Ureter (tissue), 1 donor: ENCODE measurements around the gene RPS6KA2. TPM values are rescaled to one million over a fixed set of nuclear protein-coding genes. Genes with fewer than 3 reads are reported as not detected.

Experiments used
- DNase-seq: peaks from one replicate; pipeline ENCODE4 v3.0.0-alpha.2; 2020; ENCODE audit warnings: low spot score
- total RNA-seq: library from RNA; stranded (reverse); gene quantifications from one replicate; pipeline ENCODE4 v1.2.4, GENCODE V29; 2023
- donor health status: DM: yes; HTN: yes; CAD: no.

The RPS6KA2 gene
- total RNA-seq, 1 donor from 2014 or later, result 85.3 TPM

DNA sequence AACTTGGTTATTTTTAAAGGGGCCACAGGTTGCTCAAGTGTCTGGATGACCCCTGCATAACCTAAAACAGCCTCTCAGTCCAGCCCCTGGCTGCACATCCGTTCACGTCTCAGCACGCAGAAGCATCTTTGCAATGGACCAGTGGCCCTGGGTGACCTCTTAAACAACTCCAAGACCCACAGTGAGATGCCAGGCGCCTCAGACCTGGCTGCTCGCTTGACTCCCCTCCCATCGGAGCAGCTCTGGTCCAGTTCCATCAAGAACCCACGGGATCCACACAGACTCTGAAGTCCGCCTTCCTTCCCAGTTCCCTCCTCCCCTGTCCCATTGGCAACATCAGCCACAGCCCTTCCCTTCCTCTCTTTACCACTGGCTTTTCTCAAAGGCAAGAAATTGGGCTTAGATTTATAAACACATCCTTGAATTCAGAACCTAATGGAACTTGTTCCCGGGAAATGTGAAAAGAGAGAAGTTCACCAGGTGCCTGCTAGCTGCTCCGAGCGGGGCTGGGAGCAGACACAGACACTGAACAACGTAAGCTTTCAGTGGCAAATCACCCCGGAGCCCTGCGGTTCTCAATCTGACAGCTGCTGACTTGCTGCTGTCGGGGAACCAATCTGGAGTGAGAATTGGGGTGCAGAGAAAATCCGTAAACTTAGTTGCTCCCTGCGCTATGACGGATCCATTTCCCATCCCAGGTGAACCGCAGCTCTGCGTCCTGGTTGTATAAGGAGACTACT lies 204.7 kb downstream of the RPS6KA2 start:
- DNase-seq, result no peak

DNA sequence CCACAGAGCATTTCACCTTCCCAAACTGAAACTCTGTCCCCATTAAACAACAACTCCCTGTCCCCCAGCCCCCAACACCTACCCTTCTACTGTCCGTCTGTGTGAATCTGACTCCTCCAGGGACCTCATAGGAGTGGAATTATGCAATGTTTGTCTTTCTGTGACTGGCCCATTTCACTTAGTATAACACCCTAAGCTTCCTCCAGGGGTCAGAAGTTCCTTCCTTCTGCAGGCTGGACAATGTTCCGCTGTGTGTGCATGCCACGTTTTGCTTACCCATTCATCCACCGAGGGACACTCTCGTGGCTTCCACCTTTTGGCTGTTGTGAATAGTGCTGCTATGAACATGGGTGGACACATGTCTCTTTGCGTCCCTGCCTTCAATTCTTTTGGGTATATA lies 206.7 kb downstream of the RPS6KA2 start:
- no peak for DNase-seq

DNA sequence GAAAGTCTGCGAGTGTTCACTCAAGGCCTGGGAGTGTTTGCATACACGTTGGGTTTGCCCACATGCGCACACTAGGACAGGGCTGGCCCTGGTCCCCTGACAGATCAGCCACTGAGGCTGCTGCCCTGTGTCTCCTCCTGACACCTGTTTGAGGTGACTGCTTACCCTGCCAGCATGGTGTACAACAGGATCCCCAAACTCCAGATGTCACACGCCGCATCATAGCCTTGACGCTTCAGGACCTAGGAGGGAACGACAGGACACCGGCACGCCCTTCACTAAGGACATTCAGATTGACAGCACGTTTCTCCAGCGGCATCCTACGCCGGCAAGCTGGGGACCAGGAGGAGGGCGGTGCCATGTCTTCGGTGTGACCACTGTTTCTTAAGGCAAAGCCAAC lies 207.3 kb downstream of the RPS6KA2 start:
- DNase-seq, result no peak

DNA sequence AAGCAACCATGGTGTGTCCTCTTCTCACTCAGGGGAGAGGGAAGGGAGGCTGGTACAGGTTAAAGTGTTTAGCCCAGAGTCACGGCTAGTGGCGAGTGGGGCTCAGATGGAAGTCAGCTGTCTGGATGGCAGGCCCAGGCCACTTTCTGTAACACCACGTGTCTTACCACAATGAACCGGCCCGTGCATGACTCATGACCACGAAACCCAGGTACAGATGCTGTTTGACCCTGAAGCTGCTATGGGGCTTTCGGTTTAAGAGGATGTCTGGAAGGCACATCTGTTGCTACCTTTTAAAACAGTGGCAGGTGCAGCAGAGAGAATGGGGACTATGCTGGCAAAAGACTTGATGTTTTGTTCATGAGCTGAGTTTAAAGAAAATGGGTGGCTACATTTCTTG lies 207.8 kb downstream of the RPS6KA2 start:
- DNase-seq, result no peak

DNA sequence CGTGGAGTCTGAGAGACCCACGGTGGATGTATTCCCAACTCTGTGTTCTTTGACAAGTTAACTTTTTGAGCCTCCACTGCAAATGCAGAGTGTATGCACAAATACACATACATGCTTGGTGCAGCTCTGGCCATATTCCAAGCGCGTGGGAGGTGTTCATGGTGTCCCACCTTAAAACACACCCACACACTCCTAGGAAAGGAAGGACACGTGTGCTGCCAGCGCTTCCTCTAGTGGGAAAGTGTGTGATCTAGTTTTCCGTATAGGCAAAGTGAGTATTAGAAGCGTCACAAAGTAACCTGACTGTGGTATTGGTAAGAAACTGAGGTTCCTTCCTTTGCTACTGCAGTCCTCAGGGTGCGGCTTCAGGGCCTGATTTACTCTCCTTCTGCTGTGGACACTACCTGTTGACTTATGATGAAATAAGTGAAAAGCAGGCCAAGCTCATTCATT lies 208.3 kb downstream of the RPS6KA2 start:
- no peak for DNase-seq

DNA sequence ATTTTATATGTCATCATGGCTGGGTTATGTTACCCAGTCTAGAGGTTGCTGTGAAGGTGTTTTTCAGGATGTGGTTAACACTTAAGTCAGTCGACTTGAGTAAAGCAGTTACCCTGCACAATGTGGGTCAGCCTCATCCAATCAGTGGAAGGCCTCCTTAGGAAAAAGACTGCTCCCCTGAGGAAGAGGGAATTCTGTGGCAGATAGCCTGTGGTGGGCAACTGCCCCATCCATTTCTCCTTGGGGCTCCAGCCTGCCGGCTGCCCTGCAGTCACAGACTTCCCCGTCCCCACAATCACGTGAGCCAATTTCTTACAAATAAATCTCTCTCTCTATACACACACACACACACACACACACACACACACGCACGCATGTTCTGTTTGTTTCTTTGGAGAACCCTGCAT lies 209.8 kb downstream of the RPS6KA2 start:
- no peak for DNase-seq

DNA sequence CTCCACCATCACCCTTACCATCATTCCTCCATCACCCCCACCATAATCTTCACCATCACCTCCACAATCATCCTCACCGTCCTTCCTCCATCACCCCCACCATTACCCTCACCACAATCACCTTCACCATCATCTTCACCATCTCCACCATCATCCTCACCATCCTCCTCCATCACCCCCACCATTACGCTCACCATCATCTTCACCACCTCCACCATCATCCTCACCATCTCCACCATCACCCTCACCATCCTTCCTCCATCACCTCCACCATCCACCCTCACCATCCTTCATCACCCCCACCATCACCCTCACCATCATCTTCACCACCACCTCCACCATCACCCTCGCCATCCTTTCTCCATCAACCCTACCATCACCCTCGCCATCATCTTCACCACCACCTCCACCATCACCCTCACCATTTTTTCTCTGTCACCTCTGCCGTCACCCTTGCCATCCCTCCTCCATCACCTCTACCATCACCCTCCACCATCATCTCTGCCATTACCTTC lies 211.2 kb downstream of the RPS6KA2 start:
- DNase-seq, result no peak

DNA sequence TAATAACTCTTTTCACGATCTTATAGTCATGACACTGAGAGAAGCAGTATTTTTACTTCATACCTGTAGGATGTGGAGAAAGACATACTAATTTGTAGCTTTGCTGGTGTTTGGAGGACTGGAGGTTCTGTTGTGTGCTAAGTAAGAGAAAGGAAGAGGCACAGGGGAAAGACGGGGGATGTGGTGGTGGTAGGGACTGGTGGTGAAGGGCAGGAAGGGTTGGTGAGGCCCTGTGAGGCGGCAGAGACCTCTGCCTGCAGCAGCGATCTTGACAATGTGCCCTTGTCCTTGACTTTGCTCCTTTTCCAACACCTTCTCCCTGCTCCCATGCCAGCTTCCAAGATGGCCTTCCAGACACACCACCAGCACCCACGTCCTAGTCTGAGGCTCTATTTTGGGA lies 211.7 kb downstream of the RPS6KA2 start:
- no peak for DNase-seq

DNA sequence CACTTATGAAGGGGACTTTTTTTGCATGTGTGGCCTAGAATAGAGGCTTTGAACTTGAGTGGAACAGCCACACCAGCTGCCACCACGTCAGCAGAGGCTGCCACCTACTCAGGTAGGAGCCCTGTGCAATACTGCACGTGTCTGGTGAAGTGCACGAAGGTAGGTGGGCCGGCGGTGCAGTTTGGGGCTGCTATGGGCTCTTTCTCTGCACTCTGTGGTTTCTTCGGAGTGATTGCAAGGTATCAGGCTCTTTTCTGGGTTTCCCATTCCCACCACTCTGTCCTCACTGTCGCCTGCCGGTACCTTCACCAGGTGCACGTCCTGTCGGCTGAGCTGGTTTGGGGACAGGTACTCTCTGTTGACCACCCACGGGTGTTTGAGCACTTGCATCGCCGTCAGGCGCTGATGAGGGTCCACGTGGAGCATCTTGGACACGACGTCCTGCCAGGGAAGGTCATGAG lies 213.5 kb downstream of the RPS6KA2 start:
- no peak for DNase-seq

DNA sequence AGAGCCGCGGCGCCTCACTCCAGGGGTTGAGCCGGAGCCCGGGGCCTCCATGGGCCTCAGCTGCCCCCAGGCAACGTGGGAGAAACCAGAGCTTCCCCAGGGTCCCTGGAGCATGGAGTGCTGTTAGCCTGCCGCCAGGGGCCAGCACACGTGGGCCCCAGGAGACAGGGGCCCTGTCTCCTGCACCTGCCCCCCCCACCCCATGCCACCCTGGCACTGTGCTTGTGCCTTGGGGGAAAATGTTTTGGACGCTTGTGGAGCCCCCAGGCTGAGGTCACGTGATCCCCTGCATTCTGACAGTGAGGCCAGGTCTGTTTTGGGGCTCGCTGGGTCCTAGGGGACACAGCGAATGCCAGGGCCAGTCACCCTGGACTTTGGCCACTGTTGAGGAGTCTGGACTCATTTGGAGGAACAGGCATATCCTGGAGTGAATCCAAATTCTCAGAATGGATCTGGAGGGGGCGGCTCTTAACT lies 214.1 kb downstream of the RPS6KA2 start:
- DNase-seq, result no peak

DNA sequence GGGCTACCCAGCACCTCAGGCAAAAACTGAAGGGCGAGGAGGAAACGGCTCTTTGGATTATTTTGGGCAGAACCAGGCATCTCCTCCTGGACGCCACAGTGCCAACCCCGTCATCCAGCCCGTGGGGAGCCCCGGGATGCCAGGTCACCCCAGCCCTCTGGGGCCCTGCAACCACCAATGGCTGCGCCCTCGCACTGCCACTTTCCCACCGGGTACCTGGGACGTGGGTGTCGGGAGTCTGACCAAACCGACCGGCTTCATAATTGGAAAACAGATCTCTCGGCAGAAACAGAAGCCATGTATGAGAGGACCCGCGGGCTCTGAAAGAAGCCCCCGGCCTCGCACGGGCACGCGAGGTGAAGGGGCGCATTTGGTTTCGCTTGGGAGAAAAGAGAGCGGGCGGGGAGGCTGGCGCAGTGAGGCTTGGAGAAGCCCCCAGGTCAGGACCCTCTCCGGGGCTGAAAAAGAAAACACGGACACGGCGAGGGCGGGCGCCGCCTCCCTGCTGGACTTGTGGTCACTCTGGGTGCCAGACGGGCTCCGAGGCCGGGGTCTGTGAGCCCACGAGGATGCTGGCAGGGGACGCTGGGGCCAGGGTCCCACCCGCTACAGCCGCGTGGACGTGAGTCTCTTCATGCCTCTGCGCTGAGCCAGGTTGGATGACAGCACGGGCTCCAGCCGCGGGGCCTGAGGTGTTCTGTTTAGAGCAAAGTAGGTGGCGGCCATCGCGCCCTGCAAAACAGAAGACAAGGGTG lies 214.7 kb downstream of the RPS6KA2 start:
- no peak for DNase-seq

DNA sequence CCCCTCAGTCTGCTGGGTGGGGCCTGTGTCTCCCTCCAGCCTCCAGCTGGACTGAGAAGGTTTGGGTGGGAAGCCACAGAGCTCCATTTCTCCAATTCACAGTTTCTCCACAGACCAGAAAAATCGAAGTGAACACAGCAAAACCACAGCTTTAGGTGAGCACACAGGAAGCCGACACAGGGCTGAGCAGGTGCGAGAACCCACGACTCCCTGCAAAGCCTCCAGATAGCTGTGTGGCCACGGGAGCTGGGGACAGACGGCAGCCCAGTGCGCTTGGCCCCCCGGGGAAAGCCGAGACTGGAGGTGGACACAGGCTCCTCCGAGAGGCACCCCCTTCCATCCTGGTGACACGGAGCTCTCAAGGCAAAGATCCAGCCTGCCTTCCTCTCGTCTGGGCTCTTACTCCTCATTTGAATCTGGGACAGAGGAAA lies 215.3 kb downstream of the RPS6KA2 start:
- DNase-seq, result no peak

DNA sequence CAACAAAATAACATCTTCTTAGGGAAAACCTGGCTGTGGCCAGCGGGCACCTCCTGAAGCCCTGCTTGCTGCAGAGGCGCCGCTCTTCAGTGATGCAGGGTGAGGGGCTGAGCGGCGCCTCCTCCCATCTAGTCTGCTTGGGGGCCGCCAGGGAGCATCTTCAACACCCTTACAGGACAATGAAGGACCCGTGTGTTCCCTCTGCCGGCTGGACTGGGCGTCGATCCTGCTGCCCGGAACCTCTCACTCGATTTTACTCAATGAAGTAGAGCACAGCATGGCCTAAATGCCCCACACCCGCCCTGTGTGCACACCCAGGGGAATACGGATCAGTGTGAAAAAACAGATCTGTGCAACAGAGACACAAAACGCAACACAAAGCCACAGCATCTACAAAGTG lies 215.8 kb downstream of the RPS6KA2 start:
- DNase-seq, result no peak

DNA sequence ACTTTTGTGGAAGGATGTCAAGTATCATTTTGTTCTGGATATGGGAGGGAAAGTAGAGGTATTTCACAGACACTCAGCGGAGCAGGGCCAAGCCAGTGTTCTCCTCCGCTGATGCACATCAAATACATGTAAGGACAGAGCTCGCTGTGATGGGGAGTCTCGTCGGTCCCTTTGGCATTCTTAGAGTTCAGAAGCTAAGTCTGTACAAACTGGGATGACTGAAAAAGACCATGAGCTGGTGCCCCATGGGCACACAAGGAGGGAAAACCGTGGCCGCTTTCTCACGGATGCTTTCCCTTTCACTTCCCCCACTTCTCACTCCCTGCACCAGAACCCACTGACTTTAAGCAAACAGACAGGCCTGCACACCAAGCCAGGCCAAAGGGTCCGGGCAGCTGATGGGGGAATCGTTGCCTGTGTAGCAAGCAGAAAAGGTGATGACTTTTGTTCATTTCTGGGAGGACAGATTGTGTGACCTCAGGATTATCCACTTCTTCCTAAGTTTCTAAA lies 216.6 kb downstream of the RPS6KA2 start:
- no peak for DNase-seq

DNA sequence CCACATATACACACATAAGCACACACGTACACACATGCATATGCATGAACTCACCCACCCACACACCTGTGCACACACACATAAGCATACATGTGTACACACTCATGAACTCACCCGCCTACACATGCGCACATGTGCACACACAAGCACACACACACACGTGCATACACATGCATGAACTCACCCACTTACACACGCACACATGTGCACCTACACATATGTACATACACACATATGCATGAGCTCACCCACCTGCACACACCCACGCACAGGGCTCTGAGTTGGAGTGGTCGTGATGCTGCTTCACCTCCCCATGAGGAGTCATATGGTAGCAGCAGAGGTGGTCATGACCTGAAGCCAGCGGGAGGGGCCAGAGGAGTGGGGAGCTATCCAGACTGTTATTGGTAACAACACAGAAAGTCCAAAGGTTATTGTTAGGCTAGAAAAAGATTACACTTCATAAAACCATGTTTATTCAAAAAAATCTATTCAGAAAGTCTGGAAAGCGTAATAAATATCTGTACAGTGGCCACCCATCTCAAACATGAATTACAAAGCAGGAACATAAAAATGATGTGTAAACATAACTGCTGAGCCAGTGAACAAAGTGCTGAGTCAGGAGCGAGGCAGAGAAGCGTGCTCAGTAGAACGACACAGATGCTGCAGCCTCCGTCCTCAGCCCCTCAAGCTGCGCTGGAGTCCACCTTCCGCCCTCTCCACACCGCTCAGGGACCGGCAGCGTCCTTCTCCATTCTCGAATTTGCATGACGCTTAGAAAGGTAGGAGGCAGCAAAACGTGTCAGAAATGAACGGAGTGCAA lies 217.9 kb downstream of the RPS6KA2 start:
- DNase-seq, result no peak

DNA sequence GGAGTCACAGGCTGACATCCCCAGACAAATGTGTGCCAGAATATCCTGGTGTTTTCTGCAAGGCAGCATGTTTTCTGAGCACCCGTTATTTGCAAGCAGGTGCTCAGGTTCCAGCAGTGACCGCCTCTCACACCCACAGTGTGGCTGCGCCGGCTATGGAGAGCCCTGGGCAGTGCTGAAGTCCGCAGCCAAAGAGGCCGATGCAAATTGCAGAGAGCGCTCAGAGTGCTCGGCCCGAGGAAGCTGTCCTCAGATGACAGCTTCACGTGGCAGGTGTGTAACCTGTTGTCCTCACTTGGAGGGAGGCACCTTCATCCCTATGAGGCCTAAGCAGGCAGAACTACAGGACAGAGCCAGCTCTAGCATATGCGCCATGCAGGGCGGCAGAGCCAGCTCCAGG lies 220.9 kb downstream of the RPS6KA2 start:
- no peak for DNase-seq

DNA sequence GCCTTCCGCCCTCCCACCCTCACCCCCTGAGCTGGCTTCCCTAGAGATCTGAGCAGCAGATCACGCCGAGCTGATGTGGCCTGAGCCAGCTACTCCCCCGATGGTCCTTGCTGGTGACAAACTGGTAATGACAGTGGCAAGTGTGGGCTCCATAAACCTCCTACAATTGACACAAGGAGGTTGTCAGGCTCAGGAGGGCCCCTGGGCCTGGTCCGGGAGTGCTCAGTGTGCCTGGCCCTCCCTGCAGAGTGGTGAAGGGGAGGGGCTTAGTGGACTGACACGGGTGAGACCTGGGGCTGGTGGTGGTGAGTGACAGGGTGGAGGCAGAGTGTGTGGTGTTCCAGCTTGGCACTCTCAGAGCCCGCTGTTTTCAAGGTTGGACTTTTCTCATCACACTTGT lies 221.7 kb downstream of the RPS6KA2 start:
- DNase-seq, result no peak

DNA sequence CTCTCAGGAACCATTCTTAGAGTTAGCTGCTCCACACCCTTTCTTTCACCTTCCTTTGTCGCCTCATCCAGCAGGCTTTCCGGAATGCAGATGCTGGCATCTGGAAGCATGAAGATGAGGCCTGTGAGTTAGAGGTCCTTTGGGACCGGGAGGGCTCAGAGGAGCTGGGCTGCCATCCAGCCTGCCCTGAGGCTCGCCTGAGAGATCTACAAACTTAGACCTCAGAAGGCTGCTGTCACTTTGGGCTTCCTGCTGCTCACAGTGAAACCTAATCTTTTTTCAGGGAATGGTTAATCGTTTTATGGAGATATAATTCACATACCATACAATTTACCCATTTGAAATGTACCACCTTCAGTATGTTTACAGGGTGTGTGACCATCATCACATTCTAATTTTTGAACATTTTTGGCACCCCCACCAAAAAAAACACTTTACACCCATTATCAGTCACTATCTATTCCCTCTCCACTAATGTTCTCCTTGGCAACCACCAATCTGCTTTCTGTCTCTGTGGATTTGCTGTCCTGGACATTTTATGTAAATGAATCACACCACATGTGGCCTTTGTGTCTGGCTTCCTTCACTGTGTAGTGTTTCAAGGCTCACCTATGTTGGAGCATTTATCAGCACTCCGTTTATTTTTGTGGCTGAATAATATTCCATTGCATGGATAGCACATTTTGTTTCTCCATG lies 224.3 kb downstream of the RPS6KA2 start:
- no peak for DNase-seq

DNA sequence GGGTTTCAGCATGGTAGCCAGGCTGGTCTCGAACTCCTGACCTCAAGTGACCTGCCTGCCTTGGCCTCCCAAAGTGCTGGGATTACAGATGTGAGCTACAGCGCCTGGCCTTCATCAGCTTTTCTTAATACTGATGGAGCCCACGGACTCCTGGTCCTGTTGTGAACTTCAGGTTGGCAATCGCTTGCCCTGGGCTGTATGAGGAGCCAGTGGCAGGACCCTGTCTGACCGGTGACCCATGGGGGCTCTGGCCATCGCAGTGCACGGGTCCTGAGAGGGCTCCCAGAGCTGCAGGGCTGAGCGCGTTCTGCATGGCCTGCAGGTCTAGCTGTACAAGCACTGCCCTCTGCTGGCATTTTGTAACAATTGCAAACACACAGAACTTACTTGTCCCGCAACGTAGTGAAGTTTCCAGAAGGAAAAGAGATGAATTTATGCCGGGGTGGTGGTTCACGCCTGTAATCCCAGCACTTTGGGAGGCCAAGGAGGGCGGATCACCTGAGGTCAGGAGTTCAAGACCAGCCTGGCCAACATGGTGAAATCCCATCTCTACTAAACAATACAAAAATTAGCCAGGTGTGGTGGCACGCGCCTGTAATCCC lies 226.3 kb downstream of the RPS6KA2 start:
- peak; percentile 63 for DNase-seq

DNA sequence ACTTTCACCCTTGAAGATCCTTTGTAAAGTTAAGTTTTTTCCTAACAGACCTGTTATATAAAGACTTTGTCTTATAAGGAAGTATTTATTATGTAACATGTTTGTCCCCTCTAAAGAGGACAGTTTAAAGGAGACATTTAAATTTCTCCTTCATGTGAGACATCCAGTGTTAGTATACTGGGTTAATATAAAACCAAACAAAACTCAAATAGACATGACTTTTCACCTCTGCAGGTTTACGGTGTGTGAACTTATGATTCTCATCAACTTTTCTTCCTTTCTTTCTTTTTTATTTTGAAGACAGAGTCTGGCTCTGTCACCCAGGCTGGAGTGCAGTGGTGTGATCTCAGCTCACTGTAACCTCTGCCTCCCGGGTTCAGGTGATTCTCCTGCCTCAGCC lies 226.9 kb downstream of the RPS6KA2 start:
- no peak for DNase-seq

DNA sequence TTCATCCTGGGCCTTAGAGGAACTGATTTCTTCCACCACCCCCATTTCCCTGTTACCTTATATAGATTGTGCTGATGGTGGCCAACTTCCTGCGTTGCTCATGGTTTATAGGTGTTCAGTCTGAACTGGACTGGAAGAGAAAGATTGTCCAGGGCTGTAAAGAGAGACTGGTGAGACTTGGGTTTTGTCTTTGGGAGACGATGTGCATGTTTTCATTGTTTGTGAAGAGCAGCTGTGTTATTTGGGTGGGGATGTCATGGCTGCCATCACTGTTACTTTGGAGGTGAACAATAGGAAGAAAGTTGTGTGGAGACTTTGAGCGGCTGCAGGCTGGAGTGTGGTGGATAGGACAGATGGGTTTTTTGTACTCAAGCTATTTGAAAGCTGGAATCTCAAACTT lies 228.7 kb downstream of the RPS6KA2 start:
- no peak for DNase-seq
